PC-3 (cell line): ENCODE measurements around the gene IFNA21. TPM values are rescaled to one million over a fixed set of nuclear protein-coding genes. Genes with fewer than 3 reads are reported as not detected.

Experiments
- ATAC-seq: fragments of 200-7000 bp; cut with Tn5 transposase; 2 replicates; pipeline ENCODE4 v1.9.1; 2020; ENCODE audit warnings: mild to moderate bottlenecking, moderate library complexity
- BruUV-seq: library from RNA; stranded (reverse); fragments of 400-500 nt; replicated peaks from 2 replicates; lab custom pipeline; 2021; lab: Mats Ljungman, UMichigan
- CTCF ChIA-PET: fragments of 300-600 bp; sonication (Branson Sonifier 250); formaldehyde crosslinking; loops from one replicate; lab custom pipeline; 2022; ENCODE audit warnings: antibody characterized with exemption; lab: Charles Lee
- POLR2A ChIA-PET: fragments of 300-600 bp; sonication (Branson Sonifier 250); formaldehyde crosslinking; loops from one replicate; lab custom pipeline; 2022; ENCODE audit warnings: antibody characterized with exemption; ENCODE audit not compliant: unreplicated experiment; lab: Charles Lee
- DNase-seq: peaks from one replicate; pipeline ENCODE4 v3.0.0-alpha.2; 2015
- H2AFZ ChIP-seq: fragments of 300-600 bp; sonication (generic); 2 replicates; pipeline ENCODE4 v1.6.0; 2016; ENCODE audit warnings: antibody characterized with exemption, low read length
- H3F3A ChIP-seq: fragments of 300-600 bp; sonication (generic); one replicate; pipeline ENCODE4 v1.6.0; 2017; ENCODE audit warnings: antibody characterized with exemption, low read length, control low read depth, mild to moderate bottlenecking; ENCODE audit not compliant: unreplicated experiment
- H3K27ac ChIP-seq: fragments of 300-600 bp; sonication (generic); 2 replicates; pipeline ENCODE4 v1.5.1; 2016; ENCODE audit warnings: mild to moderate bottlenecking, low read length
- H3K27me3 ChIP-seq: fragments of 300-600 bp; sonication (generic); 2 replicates; pipeline ENCODE4 v1.6.1; 2016; ENCODE audit warnings: low read length, mixed read lengths
- H3K36me3 ChIP-seq: fragments of 300-600 bp; sonication (generic); 2 replicates; pipeline ENCODE4 v1.6.1; 2016; ENCODE audit warnings: low read depth, mixed run types, low read length, mixed read lengths
- H3K4me1 ChIP-seq: fragments of 300-600 bp; sonication (generic); 2 replicates; pipeline ENCODE4 v1.5.1; 2016; ENCODE audit warnings: low read length; ENCODE audit not compliant: insufficient read depth
- H3K4me2 ChIP-seq: fragments of 300-600 bp; sonication (generic); 2 replicates; pipeline ENCODE4 v1.6.0; 2016; ENCODE audit warnings: low read length
- H3K4me3 ChIP-seq: fragments of 300-600 bp; sonication (generic); 2 replicates; pipeline ENCODE4 v1.5.1; 2016; ENCODE audit warnings: mild to moderate bottlenecking, low read length, mixed read lengths
- H3K79me2 ChIP-seq: fragments of 300-600 bp; sonication (generic); 2 replicates; pipeline ENCODE4 v1.6.1; 2017; ENCODE audit warnings: low read length, mixed read lengths
- H3K9ac ChIP-seq: fragments of 300-600 bp; sonication (generic); 2 replicates; pipeline ENCODE4 v1.6.0; 2016; ENCODE audit warnings: mild to moderate bottlenecking, low read length
- H3K9me2 ChIP-seq: fragments of 300-600 bp; sonication (generic); replicated peaks from 2 replicates; pipeline ENCODE4 v1.6.1; 2016; ENCODE audit warnings: mixed run types, low read length, mixed read lengths
- H3K9me3 ChIP-seq: fragments of 300-600 bp; sonication (generic); 2 replicates; pipeline ENCODE4 v1.6.1; 2016; ENCODE audit warnings: low read length, mixed read lengths
- H4K20me1 ChIP-seq: fragments of 300-600 bp; sonication (generic); 2 replicates; pipeline ENCODE4 v1.6.1; 2016; ENCODE audit warnings: low read length, mixed read lengths
- EZH2 ChIP-seq: fragments of 300-600 bp; sonication (generic); IDR thresholded peaks from one replicate; pipeline ENCODE4 v1.6.1; 2017; ENCODE audit warnings: antibody characterized with exemption, mild to moderate bottlenecking, low read length; ENCODE audit not compliant: unreplicated experiment
- EZH2phosphoT487 ChIP-seq: fragments of 300-600 bp; sonication (generic); IDR thresholded peaks from 2 replicates; pipeline ENCODE4 v1.6.1; 2018; ENCODE audit warnings: mild to moderate bottlenecking, antibody characterized with exemption, low read length, borderline replicate concordance
- intact Hi-C: fragments of 100-400 bp; cut with micrococcal nuclease; formaldehyde crosslinking; loops from 2 replicates; pipeline ENCODE4 v1.9.0; 2023
- total RNA-seq: library from RNA; depleted of rRNA; stranded (reverse); fragments of >200 nt; gene quantifications from 2 replicates; pipeline ENCODE4 v1.2.3, GENCODE V29; 2014
- TF ChIP-seq, protein P1 (sequence below): fragments of 300-600 bp; sonication (generic); conservative IDR thresholded peaks from 2 replicates; pipeline ENCODE4 v1.5.1; 2017; ENCODE audit warnings: antibody characterized with exemption, low read depth, mild to moderate bottlenecking, low read length

IFNA21 gene
- total RNA-seq, 1 experiment from 2014 or later: not detected

DNA sequence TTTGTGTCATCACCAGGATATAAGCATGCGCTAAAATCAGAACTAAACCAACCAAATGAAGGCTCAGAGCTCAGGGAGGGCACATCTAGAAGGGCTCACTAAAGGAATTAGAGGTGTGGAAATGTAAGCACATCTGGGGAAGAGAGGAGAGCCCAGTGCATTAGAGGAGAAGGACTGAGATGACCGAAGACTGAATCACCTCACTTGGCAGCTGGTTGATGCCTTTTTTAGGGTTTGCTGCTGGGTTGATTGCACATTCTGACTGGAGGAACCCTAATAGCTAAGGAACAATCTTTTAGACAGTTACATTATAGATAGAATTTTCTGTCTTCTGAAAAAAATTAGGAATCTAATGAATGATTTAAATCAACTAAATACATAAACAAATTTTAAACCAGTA, 8.2 kb upstream of the IFNA21 start:
- H3K27ac ChIP-seq: no peak overlapping the region
- H3K27me3 ChIP-seq: peaks cover 24% of the 10 kb centered on the region
- CTCF ChIA-PET: no interaction called here
- no peaks in the 10 kb centered on the region for H3K9me3 ChIP-seq
- H3K79me2 ChIP-seq: no peaks in the 10 kb centered on the region
- no peak overlapping the region for H3K9ac ChIP-seq
- H3K36me3 ChIP-seq: no peaks in the 10 kb centered on the region
- DNase-seq (no peak), ATAC-seq (no peak)
- H2AFZ ChIP-seq: no peak overlapping the region
- no peaks in the 10 kb centered on the region for H3F3A ChIP-seq
- H3K4me2 ChIP-seq: no peak overlapping the region
- no TSS peak for BruUV-seq
- POLR2A ChIA-PET: no interaction called here
- no peaks in the 10 kb centered on the region for H3K4me1 ChIP-seq
- TF ChIP-seq EZH2phosphoT487 (no peak), EZH2 (no peak)
- TF ChIP-seq, protein P1, sequence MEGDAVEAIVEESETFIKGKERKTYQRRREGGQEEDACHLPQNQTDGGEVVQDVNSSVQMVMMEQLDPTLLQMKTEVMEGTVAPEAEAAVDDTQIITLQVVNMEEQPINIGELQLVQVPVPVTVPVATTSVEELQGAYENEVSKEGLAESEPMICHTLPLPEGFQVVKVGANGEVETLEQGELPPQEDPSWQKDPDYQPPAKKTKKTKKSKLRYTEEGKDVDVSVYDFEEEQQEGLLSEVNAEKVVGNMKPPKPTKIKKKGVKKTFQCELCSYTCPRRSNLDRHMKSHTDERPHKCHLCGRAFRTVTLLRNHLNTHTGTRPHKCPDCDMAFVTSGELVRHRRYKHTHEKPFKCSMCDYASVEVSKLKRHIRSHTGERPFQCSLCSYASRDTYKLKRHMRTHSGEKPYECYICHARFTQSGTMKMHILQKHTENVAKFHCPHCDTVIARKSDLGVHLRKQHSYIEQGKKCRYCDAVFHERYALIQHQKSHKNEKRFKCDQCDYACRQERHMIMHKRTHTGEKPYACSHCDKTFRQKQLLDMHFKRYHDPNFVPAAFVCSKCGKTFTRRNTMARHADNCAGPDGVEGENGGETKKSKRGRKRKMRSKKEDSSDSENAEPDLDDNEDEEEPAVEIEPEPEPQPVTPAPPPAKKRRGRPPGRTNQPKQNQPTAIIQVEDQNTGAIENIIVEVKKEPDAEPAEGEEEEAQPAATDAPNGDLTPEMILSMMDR: no peak
- no peaks in the 10 kb centered on the region for H4K20me1 ChIP-seq
- H3K9me2 ChIP-seq: no peaks in the 10 kb centered on the region
- no peak overlapping the region for H3K4me3 ChIP-seq
- intact Hi-C loops: no loop called here

DNA sequence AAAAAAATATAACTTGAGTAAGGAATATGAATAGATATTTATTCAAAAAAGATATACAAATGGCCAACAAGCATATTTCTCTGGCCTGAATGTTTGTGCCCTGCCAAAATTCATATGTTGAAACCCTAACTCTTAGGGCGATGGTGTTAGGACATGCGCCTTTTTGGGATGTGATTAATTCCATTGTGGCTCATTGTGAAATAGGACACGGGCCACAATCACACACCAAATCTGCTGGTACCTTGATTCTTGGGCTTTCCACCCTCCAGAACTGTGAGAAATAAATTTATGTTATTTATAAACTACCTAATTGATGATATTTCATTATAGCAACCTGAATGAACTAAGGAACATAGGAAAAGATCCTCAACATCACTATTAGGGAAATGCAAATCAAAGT, 5.7 kb upstream of the IFNA21 start:
- ChIA-PET CTCF (no interaction called here), POLR2A (no interaction called here)
- H4K20me1 ChIP-seq: no peaks in the 10 kb centered on the region
- H3K9me2 ChIP-seq: no peaks in the 10 kb centered on the region
- intact Hi-C loops: no loop called here
- no peaks in the 10 kb centered on the region for H3F3A ChIP-seq
- H3K4me3 ChIP-seq: no peak overlapping the region
- no peak overlapping the region for H3K27ac ChIP-seq
- no peak overlapping the region for H2AFZ ChIP-seq
- no peaks in the 10 kb centered on the region for H3K9me3 ChIP-seq
- ATAC-seq (no peak), DNase-seq (no peak)
- H3K79me2 ChIP-seq: no peaks in the 10 kb centered on the region
- no peak overlapping the region for H3K4me2 ChIP-seq
- TF ChIP-seq, protein P1: no peak
- TF ChIP-seq EZH2 (no peak), EZH2phosphoT487 (no peak)
- H3K36me3 ChIP-seq: no peaks in the 10 kb centered on the region
- no peaks in the 10 kb centered on the region for H3K4me1 ChIP-seq
- H3K27me3 ChIP-seq: peaks cover 15% of the 10 kb centered on the region
- no TSS peak for BruUV-seq
- H3K9ac ChIP-seq: no peak overlapping the region

DNA sequence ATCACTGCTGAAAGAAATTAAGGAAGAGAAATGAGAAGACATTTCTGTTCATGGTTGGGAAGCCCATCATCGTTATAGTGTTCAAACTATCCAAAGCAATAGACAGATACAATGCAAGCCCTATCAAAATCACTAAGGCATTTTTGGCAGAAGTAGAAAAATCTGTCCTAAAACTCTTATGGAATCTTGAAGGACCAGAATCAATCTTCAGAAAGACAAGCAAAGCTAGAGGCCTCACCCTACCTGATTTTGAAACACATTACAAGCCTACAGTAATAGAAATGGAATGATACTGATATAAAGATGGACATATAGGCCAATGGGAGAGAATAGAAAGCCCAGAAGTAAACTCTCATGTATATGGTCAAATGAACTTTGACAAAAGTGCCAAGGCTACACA, 4.9 kb upstream of the IFNA21 start:
- no peaks in the 10 kb centered on the region for H3K4me1 ChIP-seq
- TF ChIP-seq EZH2: no peak
- TF ChIP-seq, protein P1: no peak
- no peak for TF ChIP-seq EZH2phosphoT487
- no peaks in the 10 kb centered on the region for H3K9me3 ChIP-seq
- ChIA-PET POLR2A (no interaction called here), CTCF (no interaction called here)
- no peaks in the 10 kb centered on the region for H3K79me2 ChIP-seq
- intact Hi-C loops: no loop called here
- no peaks in the 10 kb centered on the region for H4K20me1 ChIP-seq
- no peak for ATAC-seq
- H3K9me2 ChIP-seq: no peaks in the 10 kb centered on the region
- no peak overlapping the region for H3K9ac ChIP-seq
- H3K27ac ChIP-seq: no peak overlapping the region
- H3F3A ChIP-seq: no peaks in the 10 kb centered on the region
- no peaks in the 10 kb centered on the region for H3K36me3 ChIP-seq
- DNase-seq: no peak
- no peak overlapping the region for H3K4me3 ChIP-seq
- H3K27me3 ChIP-seq: peaks cover 12% of the 10 kb centered on the region; the same call in 1 of the 2 replicates
- no TSS peak for BruUV-seq
- no peak overlapping the region for H2AFZ ChIP-seq
- no peak overlapping the region for H3K4me2 ChIP-seq
